GM19351 (cell line): ENCODE results near the gene UCK1.
"Not testable (repeated sequence)": the region's sequence is repeated elsewhere in the genome, so short reads cannot be mapped to it uniquely, and the experiment has no call there.

Experiments
- ATAC-seq: cut with Tn5 transposase; IDR thresholded peaks from one replicate; pipeline ENCODE4 v1.9.1; 2021; ENCODE audit warnings: mild to moderate bottlenecking, moderate library complexity; ENCODE audit not compliant: unreplicated experiment

Gene UCK1

DNA sequence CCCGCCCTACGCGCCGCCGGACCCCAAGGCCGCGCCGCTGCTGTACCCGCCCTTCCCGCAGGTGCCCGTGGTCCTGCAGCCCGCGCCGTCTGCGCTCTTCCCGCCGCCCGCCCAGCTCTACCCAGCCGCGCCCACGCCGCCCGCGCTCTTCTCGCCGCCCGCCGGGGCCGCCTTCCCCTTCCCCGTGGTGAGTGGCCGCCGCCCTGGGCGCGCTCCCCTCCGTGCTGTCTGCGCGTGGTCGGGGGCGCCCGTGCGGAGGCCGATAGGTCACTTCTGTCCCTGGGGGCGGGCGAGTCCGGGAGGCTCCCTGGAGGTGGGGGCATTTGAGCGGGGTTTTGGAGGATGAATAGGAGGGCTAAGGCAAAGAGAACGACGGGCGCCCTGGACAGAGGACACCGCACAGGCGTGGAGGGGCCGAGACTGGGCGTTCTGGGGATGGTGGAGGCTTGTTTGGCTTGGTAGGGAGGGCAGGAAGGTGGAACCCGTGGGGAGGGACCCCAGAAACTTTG, 23.8 kb upstream of the UCK1 start:
- ATAC-seq: no peak

DNA sequence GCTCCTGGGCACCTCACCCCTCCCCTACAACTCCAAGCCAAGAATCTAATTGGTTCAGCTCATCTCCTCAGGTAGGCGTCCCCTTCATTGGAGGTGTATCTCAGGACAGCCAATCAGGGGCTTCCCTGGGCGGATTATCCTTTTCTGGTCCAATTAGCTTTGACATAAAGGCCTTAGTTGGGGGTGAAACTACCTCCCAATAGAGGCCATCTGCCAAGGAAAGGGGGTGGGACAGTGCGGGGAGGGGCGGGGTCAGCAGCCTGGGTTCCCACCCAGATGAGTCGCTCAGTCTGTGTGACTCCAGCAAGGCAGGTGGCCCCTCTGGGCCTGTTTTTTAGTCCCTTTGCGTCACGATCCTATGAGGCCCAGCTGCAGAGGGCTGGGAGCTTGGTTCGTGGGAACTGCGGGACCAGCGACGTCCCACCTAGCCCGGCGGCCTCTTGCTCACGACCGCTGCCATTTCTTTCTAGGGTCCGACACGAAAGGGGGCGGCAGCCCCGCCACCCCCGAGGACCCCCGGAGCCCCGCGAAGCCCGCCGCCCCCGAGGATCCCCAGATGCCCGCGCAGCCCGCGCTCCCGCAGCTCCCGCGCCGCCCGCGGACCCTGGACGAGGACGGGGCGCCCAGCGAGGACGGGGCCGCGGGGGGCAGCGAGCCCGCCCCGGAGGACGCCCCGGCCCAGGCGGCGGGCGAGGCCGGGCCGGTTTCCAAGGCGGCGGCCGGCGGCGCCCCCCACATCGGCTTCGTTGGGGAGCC, 23.2 kb upstream of the UCK1 start:
- no peak for ATAC-seq

GRCh38 chr9:131552030-131552429, 21.0 kb upstream of the UCK1 start:
- ATAC-seq: no peak

GRCh38 chr9:131550465-131550864, 19.4 kb upstream of the UCK1 start:
- not testable (repeated sequence) for ATAC-seq

DNA sequence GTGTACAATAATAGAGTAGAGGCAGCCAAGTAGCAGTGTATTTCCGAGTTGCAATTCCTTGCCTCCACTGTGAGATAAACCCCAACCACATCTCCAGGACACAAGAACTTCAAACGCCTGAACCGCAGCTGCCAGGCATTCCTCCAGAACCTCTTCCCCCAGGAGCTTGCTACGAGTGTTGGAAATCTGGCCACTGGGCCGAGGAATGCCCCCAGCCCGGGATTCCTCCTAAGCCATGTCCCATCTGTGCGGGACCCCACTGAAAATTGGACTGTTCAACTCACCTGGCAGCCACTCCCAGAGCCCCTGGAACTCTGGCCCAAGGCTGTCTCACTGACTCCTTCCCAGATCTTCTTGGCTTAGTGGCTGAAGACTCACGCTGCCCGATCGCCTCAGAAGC, 18.1 kb upstream of the UCK1 start:
- not testable (repeated sequence) for ATAC-seq

DNA sequence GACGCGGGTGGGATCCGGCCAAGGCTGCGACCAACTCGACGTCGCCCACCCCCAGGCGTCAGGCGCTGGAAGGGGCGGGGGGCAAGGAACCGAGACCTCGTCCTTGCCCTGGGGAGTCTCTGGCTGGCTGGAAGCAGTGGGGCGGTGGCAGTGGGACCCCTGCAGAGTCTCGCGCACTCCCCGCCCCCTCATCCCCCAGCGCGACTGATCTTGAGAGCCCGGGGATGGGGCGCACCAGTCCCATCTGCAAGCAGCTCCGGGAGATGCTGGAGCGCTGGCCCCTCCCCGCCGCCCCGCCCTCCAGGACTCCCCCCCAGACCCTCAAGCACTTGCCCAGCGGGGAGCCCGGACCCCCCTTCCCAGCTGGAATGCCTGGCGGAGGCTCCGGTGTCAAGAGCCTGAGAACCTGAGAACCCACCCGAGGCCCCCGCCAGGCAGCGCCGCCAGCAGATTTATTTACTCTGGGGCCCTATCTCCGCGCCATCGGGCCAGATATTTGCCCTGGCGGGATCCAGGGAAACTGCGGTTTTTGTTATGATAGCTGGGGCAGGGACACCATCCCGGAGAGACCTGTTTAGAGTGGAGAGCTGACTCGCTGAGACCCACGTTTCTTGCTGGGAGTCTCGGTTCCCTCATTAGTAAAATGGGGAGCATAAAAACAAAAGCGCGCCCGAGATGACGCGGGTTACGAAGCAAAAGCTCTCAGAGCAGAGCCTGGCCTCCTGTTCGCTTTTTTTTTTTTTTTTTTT, 15.4 kb upstream of the UCK1 start:
- no peak for ATAC-seq

- ATAC-seq: no peak
Observed at GRCh38 chr9:131545786-131546335, 14.8 kb upstream of the UCK1 start.

DNA sequence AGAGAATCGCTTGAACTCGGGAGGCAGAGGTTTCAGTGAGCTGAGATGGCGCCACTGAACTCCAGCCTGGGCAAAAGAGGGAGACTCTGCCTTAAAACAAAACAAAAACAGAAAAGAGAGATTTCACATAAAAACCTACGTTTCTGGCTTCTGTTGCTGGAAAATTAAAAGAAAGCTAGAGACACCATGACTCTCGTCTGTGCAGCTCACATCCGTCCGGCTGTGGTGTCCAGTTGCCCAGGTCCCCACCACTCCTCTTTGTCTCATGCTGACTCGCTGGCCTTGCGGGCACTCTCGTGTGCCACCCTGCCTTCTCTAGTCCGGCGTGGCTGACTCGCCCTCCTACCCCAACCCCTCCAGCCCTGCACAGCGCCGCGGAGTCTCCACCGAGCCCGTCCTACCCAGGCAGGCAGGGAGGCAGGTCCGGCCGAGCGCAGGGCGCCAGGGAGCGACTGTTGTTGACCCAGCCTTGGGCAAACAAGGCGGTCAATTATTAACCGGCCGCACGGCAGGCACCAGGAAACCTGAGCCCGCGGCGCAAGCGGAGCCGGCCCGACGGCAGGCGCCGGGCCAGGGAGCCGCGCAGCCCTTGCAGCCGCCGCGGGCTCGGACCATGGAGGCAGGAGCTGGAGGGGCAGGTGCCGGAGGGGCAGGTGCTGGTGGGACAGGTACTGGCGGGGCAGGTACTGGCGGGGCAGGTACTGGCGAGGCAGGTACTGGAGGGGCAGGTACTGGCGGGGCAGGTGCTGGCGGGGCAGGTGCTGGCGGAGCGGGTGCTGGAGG, 14.1 kb upstream of the UCK1 start, which contains the start of gene PRRT1B:
Gene PRRT1B, plus strand, starts transcription at position 521 of the 783 bp plus-strand sequence. Its CDS starts 93 bp downstream, at position 614.
- ATAC-seq: no peak

DNA sequence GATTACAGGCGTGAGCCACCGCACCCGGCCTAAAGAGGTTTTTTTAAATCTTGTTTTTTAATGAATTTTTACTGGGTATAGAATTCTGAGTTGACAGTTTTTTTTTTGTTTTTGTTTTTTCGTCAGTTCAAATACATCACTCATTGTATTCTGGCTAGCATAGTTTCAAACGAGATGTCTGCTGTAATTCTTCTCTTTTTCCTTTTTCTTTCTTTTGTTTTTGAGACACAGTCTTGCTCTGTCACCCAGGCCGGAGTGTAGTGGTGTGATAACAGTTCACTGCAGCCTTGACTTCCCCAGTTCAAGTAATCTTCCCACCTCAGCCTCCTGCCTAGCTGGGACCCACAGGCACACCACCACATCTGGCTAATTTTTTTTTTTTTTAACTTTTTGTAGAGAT, 12.1 kb upstream of the UCK1 start:
- no peak for ATAC-seq

- no peak for ATAC-seq
Observed at GRCh38 chr9:131539223-131539923, 8.3 kb upstream of the UCK1 start.

- no peak for ATAC-seq
Observed at GRCh38 chr9:131537946-131538345, 6.9 kb upstream of the UCK1 start.

DNA sequence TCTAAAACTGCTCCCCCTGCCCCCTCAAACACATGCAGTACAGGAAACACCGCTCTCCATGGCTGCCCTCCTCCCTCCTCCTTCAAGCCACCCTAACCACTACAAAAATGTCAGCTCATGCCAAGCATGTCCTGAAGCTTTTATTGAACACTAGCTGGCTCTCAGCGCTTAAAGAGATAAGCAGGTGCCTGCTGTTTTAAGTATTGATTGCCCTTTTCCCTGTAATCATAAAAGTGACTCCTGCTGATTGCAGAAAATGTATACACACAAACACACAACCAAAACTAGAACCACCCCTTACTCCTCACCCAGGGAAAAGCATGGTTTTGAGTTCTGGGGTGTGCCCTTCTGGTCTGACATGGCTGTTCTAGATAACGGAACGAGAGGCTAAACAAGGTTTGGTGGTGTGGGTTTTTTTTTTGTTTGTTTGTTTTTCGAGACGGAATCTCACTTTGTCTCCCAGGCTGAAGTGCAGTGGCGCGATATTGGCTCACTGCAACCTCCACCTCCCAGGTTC, 3.7 kb upstream of the UCK1 start:
- ATAC-seq: no peak

GRCh38 chr9:131530546-131530919, 530 bp downstream of the UCK1 start:
- peak; percentile 21 for ATAC-seq

DNA sequence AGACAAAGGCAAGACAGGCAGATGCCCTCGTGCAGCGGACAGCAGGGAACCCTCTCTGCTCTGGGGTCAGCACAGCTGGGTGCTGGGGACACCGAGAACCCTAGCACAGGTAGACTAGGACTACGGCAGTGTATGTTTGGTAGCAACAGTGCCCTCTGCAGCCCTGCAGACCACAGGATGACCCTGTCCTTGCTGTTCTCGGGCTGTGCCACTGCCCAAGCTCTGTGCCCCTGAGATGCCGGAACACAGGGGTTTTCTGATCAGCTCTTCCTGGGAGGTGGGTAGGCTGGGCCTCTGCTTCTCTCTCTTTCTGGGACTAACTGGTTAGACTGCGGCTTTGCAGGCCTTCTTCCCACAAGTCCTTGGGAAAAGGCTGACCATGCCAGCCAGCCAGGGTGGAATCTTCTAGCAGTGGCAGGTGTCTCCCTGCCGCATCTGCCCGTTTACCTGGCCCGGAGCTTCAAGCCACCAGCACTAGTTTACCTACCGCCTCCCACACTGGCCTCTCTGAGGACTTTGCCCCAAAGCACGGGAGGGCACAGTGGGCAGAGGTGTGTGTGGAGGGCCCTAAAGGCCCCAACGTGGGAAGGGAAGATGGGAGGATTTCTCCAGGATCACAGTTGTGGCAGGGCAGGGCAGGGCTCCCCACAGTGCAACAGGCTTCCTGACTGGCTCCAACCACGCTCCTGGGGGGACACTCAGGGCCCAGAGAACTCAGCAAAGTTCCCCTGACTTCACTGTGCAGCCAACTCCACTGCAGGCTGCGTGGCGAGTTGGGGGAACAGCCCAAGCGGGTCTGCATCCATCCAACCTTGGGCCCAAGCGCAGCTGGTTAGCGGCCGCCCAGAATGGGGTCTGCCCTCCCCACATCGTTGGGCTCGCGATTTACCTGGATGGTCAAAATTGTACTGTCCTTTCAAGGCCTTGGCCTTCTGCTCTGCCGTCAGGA, 1.2 kb downstream of the UCK1 start:
- ATAC-seq: no peak

DNA sequence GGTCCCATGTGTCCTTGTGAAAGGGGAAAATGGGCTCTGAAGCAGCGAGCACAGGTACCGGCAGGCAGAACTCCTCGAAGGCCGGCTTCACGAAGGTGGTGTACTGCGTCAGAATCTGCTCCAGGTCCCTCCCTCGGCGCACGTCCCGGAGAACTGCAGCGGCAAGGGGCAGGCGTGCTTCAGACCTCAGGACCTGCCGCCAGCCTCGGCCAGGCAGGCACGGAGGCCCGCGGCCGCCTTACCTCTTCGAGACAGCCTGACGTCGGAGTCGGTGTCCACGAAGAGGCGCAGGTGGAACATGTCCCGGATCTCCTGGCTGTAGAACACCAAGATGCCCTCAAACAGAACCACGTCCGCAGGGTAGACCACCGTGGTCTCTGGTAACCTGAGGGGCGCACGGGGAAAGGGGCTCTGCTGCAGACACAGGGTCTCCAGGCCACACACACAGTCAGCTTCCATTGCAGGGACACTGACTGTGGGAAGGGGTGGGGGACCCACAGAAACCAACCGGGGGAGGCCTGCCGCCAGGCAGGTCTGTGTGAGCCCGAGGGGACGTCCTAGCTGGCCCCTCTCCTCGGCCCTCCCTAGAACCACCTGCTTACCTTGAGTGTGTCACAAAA, 2.1 kb downstream of the UCK1 start:
- ATAC-seq: no peak

- ATAC-seq: no peak
Observed at GRCh38 chr9:131528186-131528585, 2.9 kb downstream of the UCK1 start.

GRCh38 chr9:131525643-131526565, 5.2 kb downstream of the UCK1 start:
- ATAC-seq: no peak
